ENCODE measurements around the gene MS4A10. TPM values are rescaled to one million over a fixed set of nuclear protein-coding genes. Genes with fewer than 3 reads are reported as not detected.

MS4A10 gene
- total RNA-seq, 1 experiment from 2014 or later, result not detected

DNA sequence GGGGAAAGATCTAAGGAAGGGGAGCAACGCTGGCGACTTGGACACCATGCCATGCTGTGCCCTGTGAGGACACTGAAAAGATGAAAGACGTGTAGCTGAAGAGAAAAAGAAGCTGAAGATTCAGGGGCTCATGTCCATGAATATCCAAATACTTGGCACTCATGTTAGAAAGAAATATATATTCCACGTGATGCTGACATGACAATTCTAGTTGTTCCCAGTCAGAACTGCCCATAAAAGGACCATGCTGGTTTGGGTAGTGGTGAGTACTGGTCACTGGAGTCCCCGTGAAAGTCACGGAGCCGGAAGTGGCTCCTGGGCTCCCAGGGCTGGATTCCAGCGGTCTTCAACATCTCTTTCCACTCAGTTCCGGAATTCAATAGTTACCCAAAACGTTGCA is 18.6 kb upstream of the MS4A10 start:
- intact Hi-C loops (cut with micrococcal nuclease), result no loop called here
- peaks cover 11% of the 10 kb centered on the region; the same call in 1 of the 2 replicates for H3K27me3 ChIP-seq (ENCODE audit: low read length)
- DNase-seq (no peak), ATAC-seq (no peak)
- BruUV-seq (replicated peaks), result no TSS peak
- H3K9ac ChIP-seq (ENCODE audit: low read length), result no peak overlapping the region
- H3K4me2 ChIP-seq (ENCODE audit: low read length), result no peak overlapping the region
- no peaks in the 10 kb centered on the region for H3K9me3 ChIP-seq (ENCODE audit: low read length)
- no peaks in the 10 kb centered on the region for H3K9me2 ChIP-seq (replicated peaks; ENCODE audit: low read length)
- POLR2A ChIA-PET (ENCODE audit: unreplicated experiment), result no interaction called here
- CTCF ChIA-PET, result no interaction called here
- H3F3A ChIP-seq (ENCODE audit: low read length, unreplicated experiment), result no peaks in the 10 kb centered on the region
- TF ChIP-seq EZH2phosphoT487 (IDR thresholded peaks at IDR 0.05; ENCODE audit: borderline replicate concordance, low read length) (no peak), EZH2 (IDR thresholded peaks at IDR 0.05; ENCODE audit: low read length, unreplicated experiment) (no peak)
- TF ChIP-seq, protein P1, sequence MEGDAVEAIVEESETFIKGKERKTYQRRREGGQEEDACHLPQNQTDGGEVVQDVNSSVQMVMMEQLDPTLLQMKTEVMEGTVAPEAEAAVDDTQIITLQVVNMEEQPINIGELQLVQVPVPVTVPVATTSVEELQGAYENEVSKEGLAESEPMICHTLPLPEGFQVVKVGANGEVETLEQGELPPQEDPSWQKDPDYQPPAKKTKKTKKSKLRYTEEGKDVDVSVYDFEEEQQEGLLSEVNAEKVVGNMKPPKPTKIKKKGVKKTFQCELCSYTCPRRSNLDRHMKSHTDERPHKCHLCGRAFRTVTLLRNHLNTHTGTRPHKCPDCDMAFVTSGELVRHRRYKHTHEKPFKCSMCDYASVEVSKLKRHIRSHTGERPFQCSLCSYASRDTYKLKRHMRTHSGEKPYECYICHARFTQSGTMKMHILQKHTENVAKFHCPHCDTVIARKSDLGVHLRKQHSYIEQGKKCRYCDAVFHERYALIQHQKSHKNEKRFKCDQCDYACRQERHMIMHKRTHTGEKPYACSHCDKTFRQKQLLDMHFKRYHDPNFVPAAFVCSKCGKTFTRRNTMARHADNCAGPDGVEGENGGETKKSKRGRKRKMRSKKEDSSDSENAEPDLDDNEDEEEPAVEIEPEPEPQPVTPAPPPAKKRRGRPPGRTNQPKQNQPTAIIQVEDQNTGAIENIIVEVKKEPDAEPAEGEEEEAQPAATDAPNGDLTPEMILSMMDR (conservative IDR thresholded peaks at IDR 0.05; ENCODE audit: low read depth, low read length), result no peak
- peaks cover 10% of the 10 kb centered on the region for H3K4me1 ChIP-seq (ENCODE audit: insufficient read depth, low read length)
- H2AFZ ChIP-seq (ENCODE audit: low read length), result no peak overlapping the region
- no peak overlapping the region for H3K27ac ChIP-seq (ENCODE audit: low read length)
- H3K79me2 ChIP-seq (ENCODE audit: low read length), result no peaks in the 10 kb centered on the region
- H4K20me1 ChIP-seq (ENCODE audit: low read length), result no peaks in the 10 kb centered on the region
- no peaks in the 10 kb centered on the region for H3K36me3 ChIP-seq (ENCODE audit: low read depth, low read length)
- H3K4me3 ChIP-seq (ENCODE audit: low read length), result no peak overlapping the region

DNA sequence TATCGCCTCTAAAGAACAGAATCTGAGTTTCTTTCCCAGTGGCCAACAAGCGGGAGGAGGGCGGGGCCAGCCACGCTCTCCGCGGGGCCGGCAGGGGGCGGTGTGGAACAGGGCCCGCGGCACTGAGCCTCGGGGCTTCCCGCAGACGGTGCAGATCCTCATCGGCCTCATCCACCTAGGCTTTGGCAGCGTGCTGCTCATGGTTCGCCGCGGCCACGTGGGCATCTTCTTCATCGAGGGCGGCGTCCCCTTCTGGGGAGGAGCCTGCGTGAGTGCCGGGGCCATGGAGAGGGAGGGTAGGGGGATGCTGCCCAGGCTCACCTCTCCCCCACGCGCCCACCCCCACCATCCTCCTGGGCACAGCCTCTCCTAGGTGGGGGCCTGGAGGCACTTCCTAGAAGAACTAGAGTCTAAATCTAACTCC is 17.7 kb upstream of the MS4A10 start:
- Histone ChIP-seq H3K27me3 (ENCODE audit: low read length) (0 out of 2 replicates have a peak, but pooled peaks cover 3% of the 10 kb centered on the region), H4K20me1 (ENCODE audit: low read length) (no peaks in the 10 kb centered on the region), H3K9ac (ENCODE audit: low read length) (no peak overlapping the region), H3K36me3 (ENCODE audit: low read depth, low read length) (no peaks in the 10 kb centered on the region), H3K4me1 (ENCODE audit: insufficient read depth, low read length) (peaks cover 10% of the 10 kb centered on the region), H2AFZ (ENCODE audit: low read length) (no peak overlapping the region), H3K27ac (ENCODE audit: low read length) (no peak overlapping the region), H3K79me2 (ENCODE audit: low read length) (no peaks in the 10 kb centered on the region), H3K9me3 (ENCODE audit: low read length) (no peaks in the 10 kb centered on the region), H3F3A (ENCODE audit: low read length, unreplicated experiment) (no peaks in the 10 kb centered on the region), H3K9me2 (replicated peaks; ENCODE audit: low read length) (no peaks in the 10 kb centered on the region), H3K4me2 (ENCODE audit: low read length) (no peak overlapping the region), H3K4me3 (ENCODE audit: low read length) (no peak overlapping the region)
- ATAC-seq (no peak), DNase-seq (no peak)
- no peak for TF ChIP-seq EZH2phosphoT487 (IDR thresholded peaks at IDR 0.05; ENCODE audit: borderline replicate concordance, low read length)
- TF ChIP-seq, protein P1 (conservative IDR thresholded peaks at IDR 0.05; ENCODE audit: low read depth, low read length), result no peak
- TF ChIP-seq EZH2 (IDR thresholded peaks at IDR 0.05; ENCODE audit: low read length, unreplicated experiment), result no peak
- CTCF ChIA-PET, result no interaction called here
- intact Hi-C loops (cut with micrococcal nuclease), result no loop called here
- BruUV-seq (replicated peaks), result no TSS peak
- POLR2A ChIA-PET (ENCODE audit: unreplicated experiment), result no interaction called here

DNA sequence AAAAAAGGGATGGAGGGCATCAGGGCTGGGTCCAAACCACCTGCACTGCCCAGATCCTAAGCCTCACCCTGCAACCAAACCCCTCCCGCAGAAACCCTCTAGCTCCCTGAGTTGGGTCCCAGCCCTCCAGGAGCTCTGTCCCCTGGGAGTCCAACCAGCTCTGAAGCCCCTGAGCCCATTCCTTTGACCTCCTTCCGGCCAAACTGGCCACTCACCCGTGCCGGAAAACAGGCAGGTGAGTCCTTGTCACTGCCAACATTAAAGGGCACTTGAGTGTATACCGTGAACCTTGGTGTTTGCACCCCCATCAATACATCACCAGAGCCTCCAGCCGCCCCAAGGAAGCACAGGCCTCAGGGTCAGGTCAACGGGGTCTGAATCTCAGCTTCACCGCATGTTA is 16.9 kb upstream of the MS4A10 start:
- no peak for TF ChIP-seq EZH2 (IDR thresholded peaks at IDR 0.05; ENCODE audit: low read length, unreplicated experiment)
- TF ChIP-seq, protein P1 (conservative IDR thresholded peaks at IDR 0.05; ENCODE audit: low read depth, low read length), result no peak
- POLR2A ChIA-PET (ENCODE audit: unreplicated experiment), result no interaction called here
- BruUV-seq (replicated peaks), result no TSS peak
- no peaks in the 10 kb centered on the region for H3F3A ChIP-seq (ENCODE audit: low read length, unreplicated experiment)
- intact Hi-C loops (cut with micrococcal nuclease), result no loop called here
- no peak overlapping the region for H3K4me3 ChIP-seq (ENCODE audit: low read length)
- H3K27ac ChIP-seq (ENCODE audit: low read length), result no peak overlapping the region
- H3K9ac ChIP-seq (ENCODE audit: low read length), result no peak overlapping the region
- H3K36me3 ChIP-seq (ENCODE audit: low read depth, low read length), result no peaks in the 10 kb centered on the region
- CTCF ChIA-PET, result no interaction called here
- H3K27me3 ChIP-seq (ENCODE audit: low read length), result no peaks in the 10 kb centered on the region
- DNase-seq (no peak), ATAC-seq (no peak)
- no peak overlapping the region for H3K4me2 ChIP-seq (ENCODE audit: low read length)
- H3K9me3 ChIP-seq (ENCODE audit: low read length), result no peaks in the 10 kb centered on the region
- H2AFZ ChIP-seq (ENCODE audit: low read length), result no peak overlapping the region
- H3K79me2 ChIP-seq (ENCODE audit: low read length), result no peaks in the 10 kb centered on the region
- no peaks in the 10 kb centered on the region for H4K20me1 ChIP-seq (ENCODE audit: low read length)
- H3K9me2 ChIP-seq (replicated peaks; ENCODE audit: low read length), result no peaks in the 10 kb centered on the region
- H3K4me1 ChIP-seq (ENCODE audit: insufficient read depth, low read length), result peaks cover 10% of the 10 kb centered on the region

Measured in PC-3 (cell line).